ENCODE results near the gene CLASRP.

Gene CLASRP

DNA sequence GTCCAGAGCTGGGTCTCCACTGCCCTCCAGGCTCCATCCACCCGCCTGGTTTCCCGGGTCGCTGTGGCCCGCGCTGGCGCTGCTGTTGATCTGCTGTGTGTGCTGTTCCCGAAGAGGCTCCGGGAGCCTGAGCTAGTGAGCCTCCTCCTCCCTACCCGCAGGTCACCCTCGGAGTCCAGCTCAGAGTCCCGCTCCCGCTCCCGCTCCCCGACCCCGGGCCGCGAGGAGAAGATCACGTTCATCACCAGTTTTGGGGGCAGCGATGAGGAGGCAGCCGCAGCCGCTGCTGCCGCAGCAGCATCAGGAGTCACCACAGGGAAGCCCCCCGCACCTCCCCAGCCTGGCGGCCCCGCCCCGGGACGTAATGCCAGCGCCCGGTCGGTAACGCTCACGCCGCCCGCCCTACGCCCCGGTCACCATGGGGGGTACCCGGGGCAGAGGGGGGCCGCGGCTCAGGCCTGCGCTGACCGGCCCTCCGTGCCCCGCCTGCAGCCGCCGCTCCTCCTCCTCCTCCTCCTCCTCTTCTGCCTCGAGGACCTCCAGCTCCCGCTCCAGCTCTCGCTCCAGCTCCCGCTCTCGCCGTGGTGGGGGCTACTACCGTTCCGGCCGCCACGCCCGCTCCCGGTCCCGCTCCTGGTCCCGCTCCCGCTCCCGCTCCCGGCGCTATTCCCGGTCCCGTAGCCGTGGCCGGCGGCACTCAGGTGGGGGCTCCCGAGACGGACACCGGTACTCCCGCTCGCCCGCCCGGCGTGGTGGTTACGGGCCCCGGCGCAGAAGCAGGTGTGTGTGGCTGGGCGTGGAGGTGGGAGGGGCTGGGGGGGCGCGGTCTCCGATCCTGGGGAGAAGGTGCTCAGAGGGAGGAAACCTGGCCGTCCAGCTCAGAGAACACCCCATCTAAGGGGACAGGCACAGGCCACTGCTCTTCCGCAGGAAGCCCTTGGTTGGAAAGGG is 25.3 kb downstream of the CLASRP start:
- DNase-seq: no peak

DNA sequence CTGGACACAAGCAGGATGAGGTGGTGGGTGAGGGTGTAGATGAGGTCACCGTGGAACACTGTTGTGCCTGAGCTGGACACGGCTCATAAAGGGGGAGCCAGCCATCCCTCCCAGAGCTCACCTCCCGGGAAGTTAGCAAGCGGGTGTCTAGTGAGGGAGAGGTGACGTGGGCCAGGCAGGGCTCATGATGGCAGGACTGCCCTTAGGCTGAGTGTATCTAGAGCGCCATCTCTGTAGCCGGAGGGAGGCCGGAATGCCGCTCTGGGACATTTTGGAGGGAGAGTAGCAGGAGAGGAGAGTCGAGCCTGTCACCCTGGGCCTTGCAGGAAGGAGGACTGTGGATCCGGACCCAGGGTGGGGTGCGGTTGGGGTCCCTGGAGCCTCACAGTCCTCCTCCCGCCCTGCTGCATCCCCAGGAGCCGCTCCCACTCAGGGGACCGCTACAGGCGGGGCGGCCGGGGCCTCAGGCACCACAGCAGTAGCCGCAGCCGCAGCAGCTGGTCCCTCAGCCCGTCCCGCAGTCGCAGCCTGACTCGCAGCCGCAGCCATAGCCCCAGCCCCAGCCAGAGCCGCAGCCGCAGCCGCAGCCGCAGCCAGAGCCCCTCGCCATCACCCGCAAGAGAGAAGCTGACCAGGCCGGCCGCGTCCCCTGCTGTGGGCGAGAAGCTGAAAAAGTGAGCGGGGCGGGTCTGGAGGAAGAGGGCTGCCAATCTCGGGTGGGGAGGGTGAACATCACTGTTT is 28.2 kb downstream of the CLASRP start:
- no peak for DNase-seq

DNA sequence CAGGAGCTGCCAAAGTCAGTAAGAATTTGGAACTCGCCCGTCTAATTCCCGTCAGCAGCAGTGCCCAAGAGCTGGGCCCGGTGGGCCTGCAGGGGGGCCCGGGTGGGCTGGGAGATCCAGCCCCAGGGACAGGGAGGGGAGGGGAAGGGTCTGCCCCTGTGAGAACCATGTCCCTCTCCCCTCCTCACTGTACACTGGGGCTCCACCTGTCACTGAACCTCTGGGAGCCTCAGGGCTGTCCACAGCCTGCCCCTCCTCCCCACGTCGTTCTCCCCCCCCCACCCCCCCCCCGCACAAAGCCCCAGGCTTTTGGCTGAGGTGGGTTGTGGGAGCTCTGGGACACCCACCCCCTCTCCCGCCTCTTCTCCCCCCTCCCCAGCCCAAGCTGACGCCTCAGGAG is 29.2 kb downstream of the CLASRP start:
- no peak for DNase-seq

DNA sequence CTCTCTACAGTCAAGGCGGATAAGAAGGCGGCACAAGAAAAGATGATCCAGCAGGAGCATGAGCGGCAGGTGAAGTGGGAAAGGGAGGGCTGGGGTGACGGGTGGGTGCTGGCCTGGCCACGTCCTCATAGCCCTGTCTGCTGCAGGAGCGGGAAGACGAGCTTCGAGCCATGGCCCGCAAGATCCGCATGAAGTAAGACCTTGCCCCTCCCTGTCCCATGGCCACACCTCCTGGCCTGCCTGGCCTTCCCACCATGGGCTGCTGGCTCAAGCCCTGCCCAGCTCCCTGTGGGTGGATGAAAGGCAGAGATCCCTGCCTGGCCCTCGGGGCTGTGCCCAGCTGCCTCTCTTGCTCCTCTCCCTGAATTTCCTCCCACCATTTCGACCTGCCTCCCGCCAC is 30.2 kb downstream of the CLASRP start:
- peak in 1 of 14 donors; percentile 5 for DNase-seq

DNA sequence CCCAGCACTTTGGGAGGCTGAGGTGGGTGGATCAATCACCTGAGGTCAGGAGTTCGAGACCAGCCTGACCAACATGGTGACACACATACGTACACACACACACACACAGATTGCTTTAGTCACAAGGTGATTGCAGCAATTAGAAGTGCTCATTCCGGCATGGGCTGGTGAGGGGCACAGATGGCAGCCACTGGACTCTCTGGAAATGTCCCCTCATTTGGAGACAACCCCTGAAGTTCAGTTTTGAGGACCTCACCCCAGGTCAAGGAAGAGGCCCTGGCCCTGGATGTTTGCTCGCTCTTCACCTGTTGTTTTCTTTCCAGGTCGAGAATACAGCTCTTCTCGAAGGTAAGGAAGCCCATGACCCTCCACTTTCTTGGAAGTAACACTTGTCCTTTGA is 31.4 kb downstream of the CLASRP start:
- no peak for DNase-seq

DNA sequence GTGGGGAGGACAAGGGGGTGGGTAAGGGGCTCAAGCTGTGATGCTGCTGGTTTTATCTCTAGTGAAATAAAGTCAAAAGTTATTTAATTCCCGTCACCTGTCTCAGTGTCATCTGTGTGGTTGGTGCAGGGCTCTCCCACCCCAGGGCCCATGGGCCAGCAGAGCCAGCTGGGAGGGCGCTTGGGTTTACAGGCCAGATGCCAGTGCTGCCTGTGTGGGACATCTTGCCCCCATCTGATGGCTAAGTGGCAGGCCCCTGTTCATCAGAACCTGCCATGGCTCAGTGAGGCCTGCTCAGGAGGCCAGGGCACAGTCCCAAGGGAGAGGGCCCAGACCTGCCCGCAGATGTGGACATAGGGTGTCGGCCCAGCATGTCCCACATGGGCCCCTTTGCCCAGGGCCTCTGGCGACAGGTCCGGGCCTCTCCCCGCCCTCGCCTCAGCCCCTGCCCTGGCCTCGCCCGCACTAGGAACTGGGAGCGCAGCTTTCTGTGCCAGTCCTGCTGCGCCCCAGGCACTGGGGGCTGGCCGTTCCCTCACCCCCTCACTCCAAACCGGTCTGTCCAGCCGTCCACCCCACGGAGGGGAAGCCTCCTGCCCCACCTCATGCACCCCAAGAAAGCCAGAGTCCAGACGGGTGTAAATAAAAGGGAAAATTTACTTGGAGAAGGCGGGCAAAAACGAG is 32.2 kb downstream of the CLASRP start:
- DNase-seq: no peak

DNA sequence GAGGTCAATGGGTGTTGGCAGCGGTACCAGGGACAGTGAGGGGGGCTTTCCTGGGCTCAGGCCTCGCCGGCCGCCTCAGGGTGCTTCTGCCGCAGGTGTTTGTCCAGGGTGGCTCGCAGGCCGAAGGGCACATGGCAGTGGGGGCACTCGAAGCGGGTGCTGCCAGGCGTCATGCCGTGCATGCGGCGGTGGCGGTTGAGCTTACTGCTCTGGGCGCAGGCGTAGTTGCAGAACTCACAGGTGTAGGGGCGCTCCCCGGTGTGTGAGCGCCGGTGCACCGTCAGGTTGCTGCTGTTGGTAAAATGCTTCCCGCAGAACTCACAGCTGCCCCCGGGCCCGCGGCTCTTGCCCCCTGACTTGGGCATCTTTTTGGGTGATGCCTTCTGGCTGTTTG is 32.7 kb downstream of the CLASRP start:
- DNase-seq: no peak

DNA sequence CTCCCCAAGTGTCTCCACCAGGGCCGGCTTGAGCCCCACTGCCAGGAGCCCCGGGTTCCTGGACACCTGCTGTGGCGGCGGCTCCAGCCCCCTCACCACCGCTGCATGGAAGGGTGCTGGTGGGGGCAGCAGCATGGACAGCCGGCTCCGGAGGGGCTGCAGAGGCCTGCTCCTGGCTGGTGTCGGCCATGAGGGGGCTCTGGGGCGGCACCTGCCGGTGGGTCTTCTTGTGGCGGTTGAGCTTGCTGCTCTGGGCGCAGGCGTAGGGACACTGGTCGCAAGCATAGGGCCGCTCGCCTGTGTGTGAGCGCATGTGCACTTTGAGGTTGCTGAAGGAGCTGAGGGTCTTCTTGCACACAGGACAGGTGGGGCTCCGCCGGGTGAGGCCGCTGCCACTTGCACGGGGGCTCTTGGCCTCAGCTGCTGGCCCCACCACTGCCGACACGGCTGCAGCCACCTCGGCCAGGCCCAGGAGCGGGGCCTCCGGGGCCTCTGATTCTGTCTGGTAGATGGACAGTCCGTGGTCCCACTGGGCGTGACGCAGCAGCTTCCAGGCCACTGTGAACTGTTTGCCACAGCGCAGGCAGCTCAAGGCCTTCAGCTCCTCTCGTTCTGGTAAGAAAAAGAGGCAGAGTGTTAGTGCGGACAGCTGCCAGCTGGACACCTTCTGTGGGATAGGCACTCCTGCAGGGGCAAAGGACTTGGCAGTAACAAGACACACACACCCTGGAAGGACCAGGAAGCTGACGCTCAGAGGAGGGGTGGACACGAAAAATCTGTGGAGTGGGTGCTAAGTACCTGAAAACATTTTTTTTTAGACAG is 33.3 kb downstream of the CLASRP start:
- peak in 1 of 14 donors; percentile 22 for DNase-seq

DNA sequence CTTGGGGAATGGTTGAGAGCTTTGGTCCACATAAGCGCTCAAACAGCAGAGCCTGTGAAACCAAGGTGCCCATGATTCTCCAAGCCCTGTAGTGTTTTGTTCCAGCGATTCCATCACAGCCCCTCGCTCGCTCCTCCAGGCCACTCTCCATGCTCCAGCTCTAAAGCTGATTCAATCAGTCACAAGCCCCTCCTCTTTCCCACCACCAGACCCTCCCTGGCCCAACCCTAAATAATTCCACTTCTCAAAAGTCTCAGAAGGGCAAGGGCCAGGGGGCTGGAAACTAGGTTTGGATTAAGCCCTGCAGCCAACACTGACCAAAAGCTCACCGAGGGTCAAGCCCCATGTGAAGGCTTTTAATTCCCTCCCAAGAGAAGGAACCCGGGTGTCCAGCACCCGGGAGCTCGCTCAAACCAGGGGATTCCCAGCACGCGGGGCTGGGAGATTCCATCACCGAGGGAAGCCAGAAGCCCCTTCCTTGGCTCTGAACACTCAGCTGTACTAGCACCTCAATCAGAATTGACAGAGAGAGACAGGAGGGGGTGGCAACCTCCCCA is 36.0 kb downstream of the CLASRP start:
- DNase-seq: no peak

DNA sequence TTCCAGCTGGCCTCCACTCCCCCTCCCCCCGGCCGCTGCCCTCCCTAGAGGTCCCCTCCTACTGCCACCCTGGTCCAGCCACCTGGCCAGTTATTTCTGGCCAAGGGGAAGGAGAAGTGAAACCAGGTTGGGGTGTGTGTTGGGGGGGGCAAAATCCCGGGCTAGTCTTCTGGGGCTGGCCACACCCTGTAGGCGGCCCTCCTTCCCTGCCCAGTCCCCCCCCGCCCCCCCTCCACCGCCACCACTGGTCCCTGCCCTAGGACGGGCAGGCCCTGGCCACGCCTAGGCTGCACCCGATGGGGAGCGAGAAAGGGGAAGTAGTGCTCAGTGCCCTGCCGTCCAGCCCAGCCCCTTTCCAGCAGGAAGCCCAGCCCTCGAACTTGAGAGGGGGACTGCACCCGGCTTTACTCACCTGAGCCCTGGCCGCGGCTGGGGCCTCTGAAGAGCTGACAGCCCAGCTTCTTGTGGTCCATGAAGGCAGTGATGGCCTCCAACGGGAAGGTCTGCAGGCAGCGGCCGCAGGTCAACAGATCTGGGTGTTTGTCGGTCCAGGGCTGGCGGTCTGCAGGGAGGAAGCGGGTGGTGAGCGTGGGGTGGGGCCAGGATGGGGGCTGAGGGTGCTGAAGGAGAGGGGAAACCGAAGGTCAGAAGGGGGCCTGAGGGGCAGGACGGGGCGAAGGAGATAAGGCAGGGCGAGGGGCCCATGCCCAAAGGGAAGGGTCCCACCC is 36.6 kb downstream of the CLASRP start:
- DNase-seq: peak in 10 of 14 donors; percentile 37 to 68 (median 54)

DNA sequence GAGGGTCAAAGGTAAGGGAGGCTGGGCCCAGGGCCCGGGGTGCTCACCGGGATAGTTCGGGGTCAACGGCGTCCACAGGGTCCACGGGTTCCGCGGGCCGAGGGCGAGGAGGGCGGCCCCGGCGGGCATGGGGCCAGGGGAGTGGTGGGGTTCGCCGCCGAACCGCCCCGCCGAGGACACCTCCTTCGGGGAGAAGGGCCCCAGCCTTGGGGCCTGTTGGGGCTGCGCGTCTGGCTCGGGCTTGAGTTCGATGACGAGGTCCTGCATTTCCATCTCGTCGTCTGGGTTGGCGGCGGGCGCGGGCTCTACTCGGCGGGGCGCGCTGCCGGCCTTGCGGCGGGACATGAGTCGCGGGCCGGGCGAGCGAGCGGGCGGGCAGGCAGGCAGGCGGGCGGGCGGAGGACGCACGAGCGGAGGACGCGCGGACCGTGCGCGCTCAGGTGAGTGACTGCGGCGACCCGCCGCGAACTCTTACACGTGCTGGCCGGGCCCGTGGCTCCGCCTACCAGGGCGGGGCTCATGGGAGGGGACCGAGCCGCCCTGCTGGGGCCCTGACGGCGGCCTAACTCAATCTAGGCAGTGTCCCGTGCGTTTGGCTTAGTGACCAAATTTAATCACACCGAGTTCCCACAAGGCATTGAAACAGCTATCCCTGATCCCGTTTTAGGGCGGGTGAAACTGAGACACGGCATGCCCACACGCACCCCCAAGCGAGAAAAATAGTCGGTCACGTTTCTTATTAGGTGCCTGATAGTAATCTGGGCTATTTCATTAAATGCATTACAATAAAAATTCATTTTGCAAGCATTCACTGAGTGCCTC is 37.4 kb downstream of the CLASRP start, which contains the start of gene ZNF296:
Gene ZNF296 (minus strand): TSS at position 450 of the 822 bp plus-strand sequence. CDS start 105 bp downstream, at position 345.
- peak in 5 of 14 donors; percentile 15 to 74 (median 27) for DNase-seq

DNA sequence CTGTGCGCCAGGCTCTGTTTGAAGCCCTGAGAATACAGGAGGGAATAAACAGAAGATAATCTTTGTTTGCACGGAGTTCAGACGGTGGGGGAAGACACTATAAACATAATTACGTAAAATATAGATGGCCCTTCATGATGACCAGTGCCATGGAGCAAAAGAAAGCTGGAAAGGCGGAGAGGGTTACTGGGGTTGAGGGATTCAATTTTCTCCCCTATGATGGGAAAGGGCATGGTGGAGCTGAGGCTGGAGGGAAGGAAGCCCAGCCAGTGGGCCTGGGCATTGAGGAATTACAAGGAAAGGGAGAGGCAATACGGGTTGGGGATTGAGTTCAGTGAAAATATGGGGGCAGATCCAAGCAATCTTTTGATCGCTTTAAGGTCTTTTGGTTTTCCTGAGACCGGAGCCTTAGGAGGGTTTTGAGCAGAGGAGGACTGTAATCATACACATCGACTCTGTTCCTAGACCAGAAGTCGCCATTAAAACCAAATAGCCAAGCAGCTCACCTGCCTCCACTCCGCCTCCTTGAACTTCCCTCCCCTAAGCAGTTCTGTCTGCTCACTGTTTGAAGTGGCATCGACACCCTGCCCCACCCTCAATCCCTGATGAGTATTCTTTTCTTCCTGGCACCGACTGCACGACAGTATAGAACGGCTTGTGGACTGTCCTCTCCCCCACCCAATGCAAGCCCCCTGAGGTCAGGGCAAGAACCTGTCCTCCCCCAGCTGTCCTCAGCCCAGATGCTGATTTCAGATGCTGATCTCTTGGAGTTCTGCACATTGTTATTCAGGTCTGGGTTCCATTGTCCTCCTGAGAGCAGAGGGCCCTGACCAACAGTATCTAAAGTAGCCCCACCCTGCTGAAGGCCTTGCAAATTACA is 38.2 kb downstream of the CLASRP start:
- no peak for DNase-seq

DNA sequence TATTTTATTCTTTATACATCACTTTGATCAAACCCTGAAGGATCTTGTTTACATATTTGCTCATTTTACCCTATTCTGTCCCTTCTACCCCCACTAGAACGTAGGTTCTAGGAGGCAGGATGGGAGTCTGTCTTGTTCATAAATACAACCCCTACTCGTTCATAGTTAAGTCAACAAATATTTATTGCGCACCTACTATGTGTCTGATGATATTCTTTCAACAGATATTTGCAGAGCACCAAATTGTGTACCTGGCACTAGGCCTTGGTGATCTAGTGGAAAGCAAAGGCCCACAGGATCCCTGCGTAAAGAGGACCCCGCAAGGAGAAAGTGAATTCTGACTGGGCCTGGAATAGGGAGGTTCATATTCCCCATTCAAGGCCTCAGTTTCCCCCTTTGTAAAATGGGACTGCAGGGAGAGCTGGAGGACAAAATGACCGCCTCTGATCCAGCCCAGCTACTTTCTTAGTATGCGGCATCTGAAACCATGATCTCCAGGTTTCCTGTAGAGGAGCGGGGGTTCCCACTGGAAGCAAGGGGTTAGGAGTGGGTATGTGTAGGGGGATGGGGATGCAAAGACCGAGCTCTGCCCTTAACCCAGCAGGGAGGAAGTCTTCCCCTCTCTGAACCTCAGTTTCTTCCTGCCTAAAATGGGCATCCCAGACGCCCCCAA is 39.7 kb downstream of the CLASRP start:
- no peak for DNase-seq

DNA sequence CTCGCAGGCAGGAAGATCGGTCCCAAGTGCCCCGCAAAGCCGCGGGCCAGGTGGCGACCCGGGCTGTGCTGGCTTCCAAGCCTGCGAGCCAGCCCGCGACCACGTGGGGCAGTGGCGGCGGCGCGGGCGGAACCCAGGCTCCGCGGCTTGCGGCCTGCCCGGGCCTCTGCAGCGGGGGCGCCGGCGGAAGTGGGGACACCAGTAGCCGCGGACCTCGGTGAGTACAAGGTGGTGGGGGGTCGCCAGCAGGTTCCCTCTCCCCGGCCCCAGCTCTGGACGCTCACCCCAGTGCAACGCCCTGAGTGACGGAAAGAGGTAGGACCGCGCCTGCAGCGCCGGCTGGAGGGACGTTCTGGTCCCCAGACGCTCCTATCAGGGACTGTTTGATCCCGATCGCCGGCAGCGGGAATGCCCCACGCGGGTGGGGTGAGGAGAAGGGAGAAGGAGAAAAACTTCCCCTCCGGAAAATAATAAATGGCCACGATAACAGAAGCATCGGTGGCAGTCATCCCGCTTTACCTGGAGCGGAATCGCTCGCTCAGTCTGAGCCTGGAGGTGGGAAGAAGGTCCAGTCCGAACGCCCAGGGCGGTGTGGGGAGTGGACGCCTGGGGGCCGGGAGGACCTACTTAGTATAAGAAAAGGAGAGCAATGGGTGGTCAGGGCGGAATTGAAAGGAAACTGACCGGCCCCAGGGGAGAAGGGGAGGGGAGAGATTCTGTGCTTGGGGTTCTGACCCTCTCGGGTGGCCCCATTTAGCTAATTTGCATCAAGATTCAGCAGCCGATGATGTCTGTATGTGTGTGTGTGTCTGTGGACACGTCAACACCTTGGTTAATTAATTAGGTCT is 40.4 kb downstream of the CLASRP start, which contains the start of gene GEMIN7:
Gene GEMIN7 (plus strand): TSS at position 198 of the 848 bp plus-strand sequence. CDS start 10,855 bp downstream, outside the sequence.
- peak in 12 of 14 donors; percentile 33 to 82 (median 62) for DNase-seq

DNA sequence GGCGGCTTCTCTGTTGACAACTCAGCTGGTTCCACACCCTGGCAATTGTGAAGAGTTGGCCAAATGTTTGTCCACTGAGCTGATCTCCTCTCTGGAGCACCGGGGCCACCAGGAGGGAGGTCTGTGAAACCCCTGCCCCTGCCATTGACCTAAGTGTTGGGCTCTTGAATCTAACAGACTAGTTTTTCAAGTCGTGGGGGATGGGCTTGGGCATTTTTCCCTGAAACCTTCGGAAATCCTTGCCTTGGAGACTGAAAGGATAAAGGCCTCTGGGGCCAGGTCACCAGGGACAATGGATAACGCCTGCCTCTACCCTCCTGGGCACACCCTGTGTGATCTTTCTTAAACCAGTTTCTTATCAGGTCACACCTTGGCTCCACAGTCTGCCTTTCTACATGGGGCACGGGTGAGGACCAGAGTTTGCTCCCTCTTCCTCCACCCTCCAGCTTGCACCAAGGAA is 41.1 kb downstream of the CLASRP start:
- DNase-seq: no peak

DNA sequence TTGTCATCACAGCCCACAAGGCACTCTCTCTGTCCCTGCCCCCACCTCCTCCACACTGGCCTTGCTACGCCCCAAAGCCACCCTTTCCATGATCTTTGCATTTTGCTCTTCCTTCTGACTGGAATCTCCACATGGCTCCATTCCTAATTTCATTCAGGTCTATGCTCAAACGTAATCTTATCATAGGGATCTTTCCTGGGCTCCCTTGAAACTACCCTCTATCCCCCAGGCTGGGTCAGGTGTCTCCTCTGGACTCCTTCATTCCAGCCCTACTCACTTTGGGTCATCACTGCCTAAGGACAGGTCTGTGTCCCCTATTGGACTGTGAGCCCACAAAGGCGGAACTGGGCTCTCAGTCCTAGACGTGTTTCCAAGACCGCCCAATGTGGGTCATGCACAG is 43.3 kb downstream of the CLASRP start:
- no peak for DNase-seq

DNA sequence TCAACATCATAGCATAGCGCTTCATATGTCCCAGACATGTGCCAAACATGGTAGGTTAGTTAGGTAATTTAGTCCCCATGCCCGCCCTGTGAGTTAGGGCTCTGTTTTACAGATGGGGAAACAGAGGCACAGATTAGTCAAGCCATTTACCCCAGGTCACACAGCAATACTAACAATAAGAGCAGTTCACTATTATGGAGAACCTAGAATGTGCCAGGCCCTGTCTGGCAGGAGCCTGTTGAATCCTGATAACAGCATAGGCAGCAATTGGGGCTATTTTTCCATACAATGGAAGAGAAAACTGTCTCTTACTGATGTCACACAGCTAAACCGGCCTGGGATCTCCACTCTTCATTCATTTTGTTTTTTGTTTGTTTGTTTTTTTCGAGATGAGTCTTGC is 47.6 kb downstream of the CLASRP start:
- DNase-seq: no peak
